K562 (cell line): ENCODE results near the gene PCDH9.

Source experiments
- EZH2 ChIP-seq: IDR thresholded peaks from 2 replicates; pipeline ENCODE4 v1.6.1; 2012; ENCODE audit warnings: low read depth, mild to moderate bottlenecking, inconsistent platforms, low read length, borderline replicate concordance
- GABPA ChIP-seq: fragments of 200-800 bp; sonication (Bioruptor generic); conservative IDR thresholded peaks from 2 replicates; pipeline ENCODE4 v1.6.1; 2016; ENCODE audit warnings: low read depth, missing genetic modification characterization, missing compliant biosample characterization
- GABPB1 ChIP-seq: sonication (generic); formaldehyde crosslinking; IDR thresholded peaks from 2 replicates; pipeline ENCODE4 v1.8.0; 2022; ENCODE audit warnings: mild to moderate bottlenecking, missing genetic modification reagents
- HDAC2 ChIP-seq: fragments of 450-650 bp; IDR thresholded peaks from 2 replicates; pipeline ENCODE4 v1.6.1; 2016; ENCODE audit warnings: mild to moderate bottlenecking
- HMG20B ChIP-seq: fragments of 250-450 bp; sonication (Bioruptor Pico); IDR thresholded peaks from 2 replicates; pipeline ENCODE4 v1.5.0; 2021; ENCODE audit warnings: mild to moderate bottlenecking
- KLF6 ChIP-seq: fragments of 250-450 bp; sonication (Bioruptor Pico); IDR thresholded peaks from 2 replicates; pipeline ENCODE4 v1.4.0; 2020; ENCODE audit warnings: mild to moderate bottlenecking, moderate library complexity, borderline replicate concordance
- POLR2A ChIP-seq: fragments of 450-650 bp; conservative IDR thresholded peaks from 2 replicates; pipeline ENCODE4 v1.6.1; 2016
- SMAD1 ChIP-seq: fragments of 150-350 bp; IDR thresholded peaks from 2 replicates; pipeline ENCODE4 v1.6.1; 2014; ENCODE audit warnings: low read length, low read depth; ENCODE audit not compliant: partially characterized antibody
- SMARCA5 ChIP-seq: fragments of 450-650 bp; IDR thresholded peaks from 2 replicates; pipeline ENCODE4 v1.6.1; 2016
- SMC3 ChIP-seq: conservative IDR thresholded peaks from 2 replicates; pipeline ENCODE4 v1.6.1; 2011; ENCODE audit warnings: low read depth, low read length, improper control_type of control experiment; ENCODE audit not compliant: insufficient read depth
- SNIP1 ChIP-seq: fragments of 450-650 bp; IDR thresholded peaks from 2 replicates; pipeline ENCODE4 v1.7.1; 2017; ENCODE audit warnings: low read depth, mild to moderate bottlenecking
- TBL1XR1 ChIP-seq, 2 experiments: IDR thresholded peaks; 2 replicates each; pipeline ENCODE4 v1.6.1; 2012; ENCODE audit warnings: improper control_type of control experiment in 2 of 2, low read length in 2 of 2, mild to moderate bottlenecking in 1 of 2
- ZNF707 ChIP-seq: fragments of 250-450 bp; sonication (Bioruptor Pico); conservative IDR thresholded peaks from 2 replicates; pipeline ENCODE4 v1.8.0; 2022; ENCODE audit warnings: inconsistent platforms, mild to moderate bottlenecking, moderate library complexity
- TF ChIP-seq, protein P1 (sequence below), 3 experiments: IDR thresholded peaks in 2 of 3; conservative IDR thresholded peaks in 1 of 3; 2 replicates each; pipeline ENCODE4 v1.5.1; 2011 to 2012; ENCODE audit warnings: low read length in 3 of 3, mild to moderate bottlenecking in 3 of 3, control low read depth in 2 of 3, improper control_type of control experiment in 1 of 3, inconsistent platforms in 1 of 3, low read depth in 1 of 3, mixed read lengths in 1 of 3, moderate library complexity in 1 of 3; ENCODE audit not compliant: insufficient read depth in 2 of 3

DNA sequence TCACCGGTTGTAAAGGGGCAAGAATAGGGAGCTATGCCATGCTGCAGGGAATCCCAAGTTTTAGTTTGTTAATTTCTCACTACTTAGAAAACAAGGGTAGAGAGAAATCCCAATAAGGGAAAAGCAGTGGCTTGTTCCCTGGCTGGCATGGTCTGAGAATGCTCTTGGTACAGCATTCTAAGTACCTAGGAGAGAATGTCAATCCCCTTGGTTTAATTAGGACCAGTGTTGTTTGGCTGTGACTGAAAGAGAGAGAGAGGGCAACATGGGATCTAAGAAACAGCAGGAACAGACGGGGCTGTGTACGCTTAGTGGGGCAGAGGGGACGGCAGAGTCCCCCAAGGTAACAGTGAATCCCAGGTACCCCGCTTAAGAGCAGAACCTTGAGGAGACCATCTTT, 228.8 kb downstream of the PCDH9 start:
- TF ChIP-seq SMARCA5 (no peak), TBL1XR1 (IDR thresholded peaks at IDR 0.05; ENCODE audit: low read length in 2 of 2) (no peak), ZNF707 (CRISPR knock-in tag) (no peak), SMAD1 (no peak), SMC3 (no peak), GABPB1 (no peak), KLF6 (CRISPR knock-in tag) (no peak), HDAC2 (no peak), HMG20B (CRISPR knock-in tag) (no peak), POLR2A (no peak), SNIP1 (no peak), GABPA (no peak), EZH2 (no peak)
- TF ChIP-seq, protein P1, sequence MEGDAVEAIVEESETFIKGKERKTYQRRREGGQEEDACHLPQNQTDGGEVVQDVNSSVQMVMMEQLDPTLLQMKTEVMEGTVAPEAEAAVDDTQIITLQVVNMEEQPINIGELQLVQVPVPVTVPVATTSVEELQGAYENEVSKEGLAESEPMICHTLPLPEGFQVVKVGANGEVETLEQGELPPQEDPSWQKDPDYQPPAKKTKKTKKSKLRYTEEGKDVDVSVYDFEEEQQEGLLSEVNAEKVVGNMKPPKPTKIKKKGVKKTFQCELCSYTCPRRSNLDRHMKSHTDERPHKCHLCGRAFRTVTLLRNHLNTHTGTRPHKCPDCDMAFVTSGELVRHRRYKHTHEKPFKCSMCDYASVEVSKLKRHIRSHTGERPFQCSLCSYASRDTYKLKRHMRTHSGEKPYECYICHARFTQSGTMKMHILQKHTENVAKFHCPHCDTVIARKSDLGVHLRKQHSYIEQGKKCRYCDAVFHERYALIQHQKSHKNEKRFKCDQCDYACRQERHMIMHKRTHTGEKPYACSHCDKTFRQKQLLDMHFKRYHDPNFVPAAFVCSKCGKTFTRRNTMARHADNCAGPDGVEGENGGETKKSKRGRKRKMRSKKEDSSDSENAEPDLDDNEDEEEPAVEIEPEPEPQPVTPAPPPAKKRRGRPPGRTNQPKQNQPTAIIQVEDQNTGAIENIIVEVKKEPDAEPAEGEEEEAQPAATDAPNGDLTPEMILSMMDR (IDR thresholded peaks at IDR 0.05 in 2 of 3, conservative IDR thresholded peaks at IDR 0.05 in 1 of 3; ENCODE audit: insufficient read depth in 2 of 3, low read depth in 1 of 3, low read length in 3 of 3), result no peak
